Activated CD4-positive, alpha-beta T cell treated with anti-CD3 and anti-CD28 coated beads, Interleukin-2, amount 50 U/mL, for 24 hours (primary cell): ENCODE data around the gene ASCC3.

Source experiments
- DNase-seq, 2 donors: peaks; one replicate each; pipeline ENCODE4 v3.0.0-alpha.2; 2020; ENCODE audit warnings: low read depth in 1 of 2, low spot score in 1 of 2

ASCC3 gene

DNA sequence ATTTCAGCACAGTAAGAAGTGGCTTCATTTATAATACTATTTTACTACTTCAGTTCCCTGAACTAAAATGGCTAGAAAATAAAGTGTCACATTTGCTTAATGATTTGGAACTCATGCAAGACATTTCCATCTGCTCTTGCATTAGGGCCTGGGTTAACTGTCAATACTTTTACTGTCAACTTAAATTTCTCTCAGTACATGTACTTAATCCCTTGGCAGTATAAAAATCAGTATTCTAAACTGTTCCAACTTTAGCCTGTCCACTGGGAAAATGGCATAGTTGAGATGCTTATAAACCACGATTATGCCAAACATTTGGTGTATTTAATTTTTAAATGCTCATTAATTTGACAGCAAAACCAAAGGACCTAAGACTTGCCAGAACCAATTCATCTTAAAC, 154.5 kb downstream of the ASCC3 start:
- no peak for DNase-seq

DNA sequence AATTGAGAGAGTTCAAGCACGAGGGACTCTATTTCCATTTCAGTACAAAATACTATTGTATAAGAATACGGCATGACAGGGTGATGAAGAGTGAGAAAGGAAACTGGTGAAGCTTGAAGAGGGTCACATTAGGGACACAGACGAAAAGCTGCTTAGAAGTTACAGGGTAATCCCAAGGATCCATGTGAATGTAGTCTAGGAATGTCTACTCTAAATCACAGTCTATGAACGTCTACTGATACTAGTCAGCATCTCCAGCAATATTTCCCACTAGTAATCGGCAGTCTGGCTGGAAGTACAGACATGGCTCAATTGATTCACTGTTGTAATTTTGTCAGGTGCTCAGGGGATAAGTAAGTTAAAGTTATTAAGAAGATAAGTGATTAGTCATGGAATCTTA, 156.4 kb downstream of the ASCC3 start:
- no peak for DNase-seq

DNA sequence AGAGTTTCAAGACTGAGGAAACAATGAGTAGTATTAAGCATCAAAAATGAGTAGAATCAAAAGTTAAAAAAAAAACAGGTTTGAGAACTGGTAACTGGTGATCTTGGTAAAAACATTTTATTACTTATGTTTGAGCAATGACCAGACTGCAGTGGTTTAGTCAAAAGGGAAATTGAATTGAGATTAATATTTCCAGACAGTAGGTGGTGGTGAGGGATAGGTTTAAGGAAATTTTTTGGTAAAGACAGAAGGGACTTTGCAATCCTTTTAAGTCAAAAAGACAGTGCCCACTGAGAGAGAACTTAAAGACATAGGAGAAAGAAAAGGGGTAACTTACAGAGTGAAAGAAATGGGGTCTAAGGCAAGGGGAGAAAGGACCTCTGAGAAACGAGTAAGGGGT, 156.9 kb downstream of the ASCC3 start:
- no peak for DNase-seq

DNA sequence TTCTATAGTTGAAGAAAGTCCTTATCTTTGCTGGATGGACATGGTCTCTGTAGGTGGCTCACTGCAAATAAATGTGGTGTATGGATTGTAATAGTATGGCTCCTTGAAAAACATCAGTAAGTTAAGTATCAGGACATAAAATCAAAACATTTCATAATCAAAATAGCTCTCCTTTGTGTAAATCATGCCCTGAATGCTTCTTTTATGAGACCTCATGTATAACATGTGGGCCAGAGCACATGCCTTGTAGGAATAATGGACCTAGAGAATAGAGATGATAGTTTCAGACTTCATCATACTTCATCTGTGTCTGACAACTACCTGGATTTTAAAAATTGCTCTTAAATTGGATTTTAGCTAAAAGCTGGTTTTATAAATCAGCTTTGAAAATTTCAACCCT, 159.9 kb downstream of the ASCC3 start:
- DNase-seq: no peak

DNA sequence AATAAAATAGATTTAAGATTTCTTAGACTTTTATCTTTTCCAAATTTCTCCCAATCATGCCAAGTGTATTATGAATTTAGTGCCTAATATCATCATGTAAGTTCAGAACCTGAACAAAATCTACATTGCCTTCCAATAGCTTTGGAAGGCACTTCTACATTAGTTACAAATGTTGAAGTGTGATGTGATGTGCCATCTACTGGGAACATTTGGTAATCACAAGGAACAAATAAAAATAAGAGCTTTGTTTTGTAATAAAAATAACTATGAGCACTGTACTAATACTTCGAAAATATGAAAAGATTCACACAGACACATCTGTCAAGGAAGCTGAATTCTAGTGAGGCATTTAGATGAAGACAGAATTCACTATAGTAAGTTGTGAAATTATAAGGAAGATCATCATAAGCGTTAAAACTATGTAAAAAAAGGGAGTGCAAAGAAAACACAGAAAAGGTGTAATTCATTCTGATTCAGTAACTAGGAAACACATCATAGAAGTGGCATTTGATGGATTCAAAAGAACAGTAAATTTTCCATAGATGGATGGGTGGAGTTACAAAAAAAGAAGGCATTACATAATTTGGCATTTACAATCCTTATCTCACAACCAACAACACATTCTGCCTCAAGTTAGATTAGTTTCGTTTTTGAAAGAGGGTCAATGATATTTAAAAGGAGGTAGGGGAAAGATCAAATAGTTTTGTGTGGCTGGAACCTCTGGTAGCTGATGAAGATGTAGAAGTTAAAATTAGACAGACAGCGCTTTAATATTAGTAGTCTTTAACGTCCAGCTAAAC, 161.0 kb downstream of the ASCC3 start:
- no peak for DNase-seq

DNA sequence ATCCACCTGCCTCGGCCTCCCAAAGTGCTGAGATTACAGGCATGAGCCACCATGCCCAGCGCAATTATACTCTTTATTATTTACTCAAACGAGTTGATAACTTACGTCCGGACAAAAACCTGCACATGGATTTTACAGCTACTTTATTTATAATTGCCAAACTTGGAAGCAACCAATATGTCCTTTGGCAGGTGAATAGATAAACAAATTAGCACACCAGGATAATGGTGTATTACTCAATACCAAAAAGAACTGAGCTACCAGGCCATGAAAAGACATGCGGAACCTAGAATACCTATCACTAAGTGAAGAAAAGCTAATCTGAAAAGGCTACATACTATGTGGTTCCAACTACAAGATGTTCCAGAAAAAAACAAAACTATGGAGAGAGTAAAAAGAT, 168.1 kb downstream of the ASCC3 start:
- no peak for DNase-seq

DNA sequence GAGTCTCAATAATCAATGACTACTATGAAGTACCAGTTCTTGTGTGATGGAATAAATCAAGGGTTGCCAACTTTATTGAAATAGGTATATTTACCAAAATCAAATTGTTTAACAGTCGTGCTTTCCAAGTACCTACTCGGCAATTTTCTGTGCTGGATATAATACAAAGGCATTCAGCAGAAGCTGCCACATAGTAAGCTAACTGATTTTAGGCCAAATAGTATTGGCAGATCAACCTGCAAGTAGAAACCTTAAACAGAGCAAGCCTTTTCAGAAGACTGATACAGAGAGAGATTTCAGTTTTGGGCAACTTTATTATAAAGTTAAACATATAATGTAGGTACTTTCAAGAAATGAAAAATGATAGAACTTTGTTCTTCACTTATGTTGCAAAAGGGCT, 174.6 kb downstream of the ASCC3 start:
- DNase-seq: no peak

DNA sequence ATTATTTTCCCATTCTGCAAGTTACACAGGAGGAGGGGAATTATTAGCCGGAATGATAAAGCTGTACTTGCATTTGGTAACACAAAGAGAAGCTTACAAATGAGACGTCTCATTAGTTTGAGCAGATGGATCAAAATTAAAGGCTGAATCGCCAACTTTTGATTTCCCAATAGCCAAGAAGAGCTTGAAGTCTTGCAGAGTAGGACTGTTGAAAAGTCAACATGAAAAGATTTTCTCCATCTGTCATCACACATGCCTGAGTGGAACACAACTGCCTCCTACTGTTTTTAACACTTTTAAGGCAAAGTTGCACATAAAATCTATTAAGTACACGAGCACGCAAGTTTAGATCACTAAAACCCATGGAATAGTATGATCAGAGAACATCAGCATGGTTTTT, 176.2 kb downstream of the ASCC3 start:
- no peak for DNase-seq

DNA sequence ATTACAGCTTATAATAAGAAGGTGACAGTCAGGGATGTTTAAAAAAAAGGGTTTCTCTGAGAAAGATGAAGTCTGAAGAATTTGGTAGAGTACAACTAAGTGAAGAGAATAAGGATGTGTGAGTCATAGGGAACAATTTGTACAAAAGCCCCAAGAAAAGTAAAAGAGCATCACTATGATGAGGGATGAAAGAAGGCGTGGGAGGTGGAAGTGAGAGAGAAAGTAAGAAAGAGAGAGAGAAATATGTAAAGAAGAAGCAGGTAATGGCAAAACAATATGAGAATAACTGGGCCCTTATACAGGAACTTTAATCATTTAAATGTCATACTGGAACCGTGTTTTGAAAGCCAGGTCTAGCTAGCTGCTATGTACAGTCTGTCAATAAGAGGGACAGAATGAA, 179.4 kb downstream of the ASCC3 start:
- peak in 1 of 2 donors; percentile 7 for DNase-seq

DNA sequence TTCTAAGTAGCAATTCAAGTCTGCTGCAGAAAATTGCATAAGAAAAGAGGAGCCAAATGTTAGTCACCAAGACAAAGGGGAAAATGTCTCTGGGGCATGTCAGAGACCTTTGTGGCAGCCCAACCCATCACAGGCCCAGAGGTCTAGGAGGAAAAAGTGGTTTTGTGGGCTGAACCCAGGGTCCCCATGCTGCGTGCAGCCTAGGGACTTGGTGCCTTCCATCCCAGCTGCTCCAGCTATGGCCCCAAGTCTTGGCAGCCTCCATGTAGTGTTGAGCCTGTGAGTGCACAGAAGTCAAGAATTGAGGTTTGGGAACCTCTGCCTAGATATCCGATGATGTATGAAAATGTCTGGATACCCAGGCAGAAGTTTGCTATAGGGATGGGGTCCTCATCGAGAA, 181.1 kb downstream of the ASCC3 start:
- no peak for DNase-seq

DNA sequence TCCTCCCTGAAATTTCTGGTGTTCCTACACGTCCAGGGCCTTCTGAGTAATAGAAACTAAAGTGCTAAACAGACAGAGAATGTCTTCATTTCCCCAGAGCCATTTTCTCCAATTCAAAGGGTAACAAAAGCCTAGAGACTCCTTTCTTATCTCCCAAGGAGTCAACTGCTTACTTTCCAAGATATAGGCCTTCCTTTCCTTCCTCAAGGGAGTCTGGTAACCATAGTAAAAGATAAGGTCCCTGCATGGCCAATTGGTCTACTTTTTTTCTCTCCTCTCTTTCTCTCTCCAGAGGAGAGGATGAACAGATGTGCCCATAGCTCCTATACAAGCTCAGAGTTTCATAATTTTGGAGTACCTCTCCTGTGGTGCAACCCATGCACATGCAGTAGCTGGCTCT, 185.7 kb downstream of the ASCC3 start:
- no peak for DNase-seq

DNA sequence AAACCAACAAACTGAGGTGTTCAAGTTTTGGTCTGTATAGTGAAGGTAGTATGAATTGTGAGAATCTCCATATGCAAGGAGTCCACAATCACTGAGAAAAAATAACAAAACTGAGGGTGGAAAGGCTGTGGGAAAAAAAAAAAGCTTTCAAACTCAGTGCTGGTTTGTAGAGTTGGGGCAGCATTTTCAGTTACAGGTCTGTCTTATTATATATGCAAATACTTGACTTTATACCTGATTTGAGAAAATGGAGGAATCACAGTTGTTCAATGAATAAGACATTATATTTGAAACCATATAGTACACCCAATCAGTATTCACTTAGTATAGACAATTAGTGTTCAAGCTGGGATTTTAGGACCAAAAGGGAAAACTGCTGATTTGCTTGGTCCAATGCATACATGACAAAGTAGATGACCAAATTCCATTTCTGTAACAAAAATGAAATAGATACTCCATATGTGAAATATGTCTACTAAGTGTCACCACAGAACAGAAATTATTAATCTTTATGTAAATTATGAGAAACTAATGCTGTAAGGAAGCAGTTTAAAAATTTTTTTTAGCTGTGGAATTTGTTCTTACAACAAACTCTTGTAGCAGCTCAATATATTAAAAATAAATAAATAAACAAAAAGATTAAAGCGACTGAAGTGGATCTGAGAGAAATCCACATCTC, 187.7 kb downstream of the ASCC3 start:
- DNase-seq: no peak

DNA sequence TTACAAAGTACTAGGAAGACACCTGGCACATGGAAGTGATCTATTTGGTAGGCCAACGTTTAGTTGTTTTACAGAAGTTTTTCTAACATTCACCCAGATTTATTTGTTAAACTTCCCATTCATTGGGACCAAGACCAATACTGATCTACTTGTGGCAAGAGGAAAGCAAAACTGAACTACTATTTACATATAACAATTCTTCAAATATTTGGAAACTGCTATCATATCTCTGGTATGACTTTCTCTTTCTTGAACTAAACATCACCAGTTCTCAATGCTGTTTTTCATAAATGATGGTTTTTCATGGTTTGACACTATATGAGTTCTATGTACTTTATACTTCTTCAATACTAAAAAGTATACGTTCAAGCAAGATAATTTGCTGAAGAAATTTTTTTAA, 189.2 kb downstream of the ASCC3 start:
- no peak for DNase-seq

DNA sequence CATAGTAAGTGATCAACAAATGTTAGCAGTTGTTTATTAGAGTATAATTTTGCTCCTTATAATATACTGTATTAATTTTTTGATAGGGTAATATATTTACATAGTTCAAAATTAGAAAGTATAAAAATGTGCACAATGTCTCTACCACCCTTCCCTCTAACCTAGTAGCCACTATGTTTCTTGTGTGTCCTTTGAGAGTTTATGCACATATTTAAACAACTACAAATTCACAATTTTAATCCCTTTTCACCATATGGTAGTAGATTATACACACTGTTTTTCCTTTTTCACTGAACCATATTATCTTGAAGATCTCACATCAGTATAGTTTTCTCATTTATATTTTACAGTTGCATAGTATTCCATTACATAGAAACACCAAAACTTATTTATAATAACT, 194.9 kb downstream of the ASCC3 start:
- no peak for DNase-seq

DNA sequence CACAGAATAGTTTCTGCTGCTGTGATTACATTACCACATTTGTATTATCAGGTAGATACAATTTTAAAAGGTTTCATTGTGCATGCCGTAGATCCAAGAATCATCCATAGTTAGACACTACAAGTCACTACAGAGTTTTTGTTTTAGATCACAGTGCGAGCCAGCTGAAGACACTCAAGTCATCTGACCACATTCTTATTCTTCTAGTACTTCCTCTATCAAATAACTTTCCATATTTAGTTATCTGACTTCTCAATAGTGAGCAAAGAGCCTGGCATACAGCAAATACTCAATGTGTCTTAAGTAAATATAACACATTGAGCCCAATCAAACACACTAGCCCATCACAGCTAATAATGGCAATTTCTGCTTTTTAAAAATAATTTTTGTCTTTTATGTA, 195.4 kb downstream of the ASCC3 start:
- no peak for DNase-seq

DNA sequence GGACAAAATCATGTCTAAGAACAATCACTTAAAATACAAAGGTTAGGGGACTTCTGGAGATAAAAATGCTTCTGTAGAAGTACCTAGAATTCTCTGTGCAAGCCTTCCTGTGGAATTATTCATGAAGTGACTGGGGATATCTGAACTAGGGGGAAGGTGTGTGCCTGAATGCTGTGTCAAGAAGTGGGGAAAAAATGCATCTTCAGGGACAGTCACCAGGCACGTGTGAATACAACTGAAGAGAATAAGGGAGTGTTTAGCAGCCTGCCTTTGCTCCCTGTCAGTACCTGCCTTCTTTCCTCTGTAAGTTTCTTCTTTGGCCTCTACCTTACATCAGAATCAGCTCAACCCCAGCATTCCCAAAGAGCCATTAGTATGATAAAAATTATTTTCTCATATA, 201.0 kb downstream of the ASCC3 start:
- DNase-seq: no peak

DNA sequence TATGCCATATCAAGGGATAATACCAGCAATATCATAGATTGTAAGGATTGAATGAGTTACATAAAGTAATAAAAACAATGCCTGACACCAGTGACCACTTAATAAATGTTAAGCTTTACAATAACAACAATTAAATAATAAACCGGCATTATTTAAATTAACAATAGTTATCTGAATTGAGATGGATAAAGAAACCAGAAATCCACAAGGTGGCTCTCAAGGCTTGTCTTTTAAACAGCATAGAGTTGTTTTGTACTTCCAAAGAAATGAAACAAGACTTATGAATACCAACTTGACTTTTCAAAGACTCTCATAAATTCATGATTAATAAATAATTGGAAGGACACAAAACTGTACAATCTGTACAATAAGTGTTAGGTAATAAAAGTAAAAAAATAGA, 203.1 kb downstream of the ASCC3 start:
- DNase-seq: no peak

DNA sequence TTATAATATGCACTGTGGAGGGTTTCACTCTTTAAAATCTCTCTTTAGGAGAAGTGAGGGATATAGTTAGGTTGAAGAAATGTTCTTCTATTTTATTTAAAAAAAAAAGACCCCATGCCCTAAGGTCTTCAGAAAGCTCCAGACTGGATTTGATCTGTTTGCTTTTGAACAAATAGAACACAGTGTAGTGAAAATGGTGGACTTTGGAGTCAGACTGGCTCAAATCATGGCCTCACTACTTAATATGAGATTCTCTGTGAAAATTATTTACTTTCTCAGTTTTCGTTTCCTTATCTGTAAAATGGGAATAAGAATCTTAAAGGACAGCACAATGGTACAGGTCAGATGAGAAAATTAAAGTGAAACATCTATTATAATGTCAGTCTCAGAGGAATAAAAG, 203.9 kb downstream of the ASCC3 start:
- DNase-seq: no peak

DNA sequence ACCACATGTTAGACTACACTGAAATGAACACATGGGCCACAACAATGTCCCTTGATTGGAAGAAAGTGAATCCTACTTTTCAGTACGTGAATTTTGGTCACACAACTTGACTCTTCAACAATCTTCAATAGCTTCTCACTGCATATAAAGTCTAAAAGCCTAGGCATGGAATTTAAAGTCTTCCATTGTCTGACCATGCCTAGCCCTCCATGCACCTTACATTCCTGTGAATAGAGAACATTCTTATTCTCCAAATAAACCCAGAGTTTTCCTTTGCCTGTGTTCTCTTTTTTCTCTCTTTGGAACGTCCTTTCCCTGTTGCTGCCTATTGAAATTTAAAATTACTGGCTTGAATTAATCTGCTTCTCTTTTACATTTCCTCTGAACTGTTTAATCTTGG, 207.5 kb downstream of the ASCC3 start:
- no peak for DNase-seq

DNA sequence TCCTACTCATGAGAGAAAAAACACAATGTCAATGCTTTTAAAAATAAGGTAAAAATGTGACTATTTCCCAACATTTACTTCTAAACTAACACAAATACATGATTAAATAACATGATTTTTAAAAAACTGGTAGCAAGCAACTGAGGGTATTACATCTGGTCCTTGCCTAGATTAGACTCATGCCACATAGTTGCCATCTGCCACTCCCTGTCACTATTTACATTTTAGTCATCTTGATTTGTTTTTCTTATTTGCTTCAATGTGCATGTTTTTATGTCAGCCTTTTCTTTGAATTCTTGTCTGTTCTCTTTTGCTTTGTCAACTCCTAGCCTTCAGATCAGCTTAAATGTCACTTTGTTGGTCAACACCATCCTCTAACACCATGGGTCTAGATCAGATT, 209.4 kb downstream of the ASCC3 start:
- no peak for DNase-seq

DNA sequence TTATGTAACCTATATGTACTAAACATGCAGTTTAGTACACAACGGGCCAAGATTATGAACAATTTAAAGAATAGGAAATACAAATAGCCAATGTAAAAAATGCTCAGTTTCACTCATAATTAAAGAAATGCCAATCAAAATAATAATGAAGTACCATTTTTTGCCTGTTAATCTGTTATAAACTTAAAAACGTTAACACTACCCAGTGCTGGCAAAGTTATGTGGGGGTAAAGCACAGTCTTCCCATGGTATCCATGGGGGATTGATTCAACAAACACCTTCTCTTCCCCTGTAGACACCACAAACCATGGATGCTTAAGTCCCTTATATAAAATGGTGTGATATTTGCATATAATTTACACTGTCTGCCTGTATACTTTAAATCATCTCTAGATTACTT, 211.1 kb downstream of the ASCC3 start:
- DNase-seq: no peak

DNA sequence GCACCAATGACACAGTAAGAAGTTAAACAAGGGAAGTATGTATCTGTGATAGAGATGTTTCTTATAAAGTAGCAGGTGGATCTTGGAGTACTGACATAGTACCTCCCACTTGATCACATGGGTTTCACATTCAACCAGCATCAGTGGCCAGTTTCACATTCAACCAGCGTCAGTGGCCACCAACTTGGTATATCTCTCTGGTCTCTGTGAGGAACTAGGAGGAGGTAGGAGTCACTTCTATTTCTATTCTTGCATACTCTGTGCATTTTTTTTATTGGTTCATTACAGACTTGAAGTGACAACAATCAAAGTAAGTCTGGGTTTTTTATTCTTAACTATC, 216.1 kb downstream of the ASCC3 start:
- DNase-seq: no peak
